Keratinocyte (primary cell): ENCODE measurements around the gene UBA3.

Experiments
- CTCF ChIP-seq, 3 experiments: IDR thresholded peaks in 1 of 3; conservative IDR thresholded peaks in 1 of 3; optimal IDR thresholded peaks in 1 of 3; 2 replicates in 2 of 3; 3 replicates in 1 of 3; pipeline versions ENCODE3 to v1.5.1; 2011; ENCODE audit warnings: low read length in 3 of 3, mild to moderate bottlenecking in 3 of 3, moderate library complexity in 2 of 3, control low read depth in 1 of 3, inconsistent platforms in 1 of 3; ENCODE audit not compliant: insufficient read depth in 2 of 3; ENCODE audit errors: extremely low read depth in 1 of 3
- EZH2 ChIP-seq: IDR thresholded peaks from one replicate; pipeline ENCODE4 v1.6.1; 2012; ENCODE audit warnings: inconsistent platforms, mild to moderate bottlenecking, low read length, moderate library complexity

- TF ChIP-seq EZH2 (no peak), CTCF (optimal IDR thresholded peaks at IDR 0.05 in 1 of 3, IDR thresholded peaks at IDR 0.05 in 1 of 3, conservative IDR thresholded peaks at IDR 0.05 in 1 of 3; ENCODE audit: extremely low read depth in 1 of 3, insufficient read depth in 2 of 3, low read length in 3 of 3) (no peak)
Measured at GRCh38 chr3:69051756-69052471, 28.3 kb downstream of the UBA3 start, which contains the start of gene TMF1.
